ENCODE results near the gene PRKCD.

Gene PRKCD

GRCh38 chr3:53232641-53233377 is 71.8 kb downstream of the PRKCD start:
- no peak for DNase-seq (ENCODE audit: low read depth)

- DNase-seq (ENCODE audit: low read depth) = no peak
These were observed 73.3 kb downstream of the PRKCD start for GRCh38 chr3:53234130-53234840.

GRCh38 chr3:53234841-53235232 is 73.8 kb downstream of the PRKCD start:
- DNase-seq (ENCODE audit: low read depth) = no peak

- DNase-seq (ENCODE audit: low read depth) = no peak
These were observed 74.5 kb downstream of the PRKCD start for GRCh38 chr3:53235545-53235944.

GRCh38 chr3:53236112-53236841 is 75.3 kb downstream of the PRKCD start:
- no peak for DNase-seq (ENCODE audit: low read depth)

GRCh38 chr3:53238051-53238850 is 77.2 kb downstream of the PRKCD start:
- DNase-seq (ENCODE audit: low read depth) = no peak

- DNase-seq (ENCODE audit: low read depth) = no peak
These were observed 77.9 kb downstream of the PRKCD start for GRCh38 chr3:53238886-53239285.

GRCh38 chr3:53239800-53240199 is 78.8 kb downstream of the PRKCD start:
- no peak for DNase-seq (ENCODE audit: low read depth)

GRCh38 chr3:53240989-53241972 is 80.3 kb downstream of the PRKCD start:
- DNase-seq (ENCODE audit: low read depth) = no peak

GRCh38 chr3:53242155-53242554 is 81.1 kb downstream of the PRKCD start:
- DNase-seq (ENCODE audit: low read depth) = no peak
